GM19035 (cell line): ENCODE measurements around the gene PRPF8.

Experiments used
- ATAC-seq: cut with Tn5 transposase; IDR thresholded peaks from one replicate; pipeline ENCODE4 v1.9.1; 2021; ENCODE audit not compliant: unreplicated experiment

Gene PRPF8

DNA sequence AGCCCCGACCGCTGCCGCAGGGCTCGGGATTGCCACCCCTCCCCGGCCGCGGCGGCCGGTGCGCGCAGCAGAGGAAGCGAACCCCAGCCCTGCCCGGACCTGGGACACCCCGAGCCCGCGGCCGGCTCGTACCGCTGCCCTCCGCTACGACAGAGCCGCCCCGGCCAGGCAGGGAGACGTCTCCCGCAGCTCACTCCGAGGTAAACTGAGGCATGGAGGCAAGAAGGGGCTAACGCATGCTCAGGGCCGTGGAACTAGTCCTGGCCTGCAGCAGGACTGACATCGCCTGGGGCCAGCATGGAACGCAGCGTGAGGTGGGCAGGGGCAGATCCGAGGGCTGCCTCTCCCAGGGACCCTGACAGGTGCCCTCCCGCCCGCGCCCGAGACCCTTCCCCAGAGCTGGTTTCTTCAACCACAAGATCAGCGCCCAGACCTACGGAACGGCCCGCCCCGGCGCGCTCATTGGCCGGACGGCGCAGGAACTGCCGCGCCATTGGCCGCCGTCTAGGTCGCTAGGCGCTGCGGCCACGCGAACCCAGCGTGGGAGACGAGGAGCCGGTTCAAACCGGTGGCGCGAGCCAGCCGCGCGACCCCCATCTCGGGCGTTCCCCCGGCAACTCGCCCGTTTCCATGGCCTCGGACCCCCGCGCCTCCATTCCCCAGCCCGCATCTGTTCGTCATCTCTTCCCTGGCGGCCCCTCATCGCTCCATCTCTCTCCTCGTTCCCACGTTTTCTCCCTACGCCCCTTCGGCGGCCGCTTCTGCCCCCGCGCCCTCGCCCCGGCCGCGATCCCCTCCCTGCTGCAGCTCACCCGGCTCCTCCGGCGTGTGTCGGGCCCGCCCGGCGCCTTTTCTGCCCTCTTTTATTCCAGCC lies 56.4 kb downstream of the PRPF8 start, which contains the start of gene SLC43A2:
Gene SLC43A2 (minus strand): TSS at position 853 of the 874 bp plus-strand sequence. CDS start 960 bp downstream, outside the sequence.
- ATAC-seq: peak; percentile 65

DNA sequence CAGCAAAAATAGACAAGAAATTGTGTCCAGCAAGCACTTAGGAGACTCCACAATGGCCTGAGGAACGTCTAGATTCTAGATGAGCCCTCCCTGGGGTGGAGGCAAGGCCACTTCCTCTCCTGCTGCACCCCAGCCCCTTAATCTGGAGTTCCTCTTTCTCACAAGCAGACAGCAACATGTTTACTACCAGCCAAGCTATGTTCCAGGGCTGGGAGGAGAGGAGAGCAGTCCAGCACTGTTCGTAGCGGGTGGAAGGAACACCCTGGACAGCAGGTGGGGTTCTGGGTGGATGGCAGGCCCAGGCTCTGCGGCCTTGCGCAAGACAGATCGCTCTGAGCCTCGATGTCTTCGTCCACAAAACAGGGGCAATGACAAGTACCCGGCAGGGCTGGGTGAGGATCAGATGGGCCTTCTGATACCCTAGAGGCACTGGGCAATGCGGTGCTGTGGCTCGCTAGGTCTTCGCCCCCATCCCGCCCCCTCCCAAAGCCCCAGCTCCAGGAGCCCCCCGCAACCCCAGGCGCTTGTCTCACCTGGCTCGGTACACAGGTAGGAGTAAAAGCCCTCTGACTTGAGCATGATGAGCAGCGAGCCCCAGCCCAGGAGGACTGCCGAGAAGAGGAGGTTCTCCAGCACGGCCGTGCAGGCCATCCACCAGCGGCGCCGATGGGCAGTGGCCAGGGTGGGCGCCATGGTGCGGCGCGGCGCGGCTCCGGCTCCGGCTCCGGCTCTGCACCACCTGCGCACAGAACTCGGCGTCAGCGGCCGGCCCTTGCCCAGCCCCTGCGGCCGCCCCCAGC lies 57.3 kb downstream of the PRPF8 start:
- no peak for ATAC-seq

DNA sequence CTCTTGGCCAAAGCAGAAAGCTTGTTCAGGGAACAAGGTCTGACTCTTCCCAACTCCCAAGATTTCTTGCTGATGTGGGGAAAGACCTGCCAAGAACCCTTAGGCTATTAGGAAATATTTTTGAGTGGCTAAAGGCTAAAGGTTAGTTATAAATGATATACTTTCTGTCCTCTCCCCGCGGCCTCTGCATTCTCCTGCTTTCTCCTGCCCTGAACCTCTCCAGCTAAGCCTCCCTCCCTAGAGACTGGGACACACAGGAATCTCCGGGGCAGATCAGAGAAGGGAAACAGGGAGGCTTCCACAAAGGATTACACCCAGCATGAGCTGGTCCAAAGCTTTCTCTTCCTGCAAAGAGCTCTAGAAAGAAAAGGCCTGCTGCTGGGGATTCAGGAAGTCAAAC lies 58.3 kb downstream of the PRPF8 start:
- no peak for ATAC-seq

DNA sequence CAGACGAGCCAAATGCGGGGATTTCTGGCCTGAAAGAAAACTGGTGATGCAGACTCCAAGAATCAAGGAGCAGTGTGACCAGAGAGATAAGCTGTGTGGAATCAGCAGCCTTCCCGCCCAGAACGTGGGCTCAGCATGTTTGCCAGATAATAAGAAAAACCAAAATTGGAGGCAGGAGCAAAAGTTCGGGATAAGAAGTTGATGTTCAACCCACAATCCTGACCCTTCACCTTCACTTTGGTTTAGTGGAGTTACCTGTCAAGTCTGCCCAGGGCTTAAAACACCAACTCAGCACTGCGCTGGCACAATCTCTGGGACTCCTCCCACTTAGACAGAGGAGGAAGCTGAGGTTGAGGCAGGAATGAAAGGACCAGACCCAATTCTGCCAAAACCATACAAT lies 59.1 kb downstream of the PRPF8 start:
- no peak for ATAC-seq

DNA sequence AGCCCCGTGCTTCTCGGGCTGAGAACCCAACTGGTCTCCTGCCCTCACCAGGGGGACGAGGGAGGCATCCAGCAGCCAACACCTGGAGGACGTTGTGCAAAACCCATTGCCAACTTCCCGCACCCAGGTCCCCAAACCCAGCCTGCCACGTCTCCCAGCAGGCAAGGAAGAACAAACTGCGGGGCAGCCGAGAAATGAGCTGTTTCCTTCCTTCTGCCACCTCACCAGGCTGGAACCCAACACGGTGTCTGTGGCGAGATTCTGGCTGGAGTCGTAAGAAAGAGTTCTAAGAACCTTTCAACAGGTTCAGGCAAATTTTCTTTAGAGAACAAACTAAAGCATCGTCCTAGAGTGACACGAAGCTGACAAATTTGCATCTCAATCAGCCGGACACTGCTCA lies 59.6 kb downstream of the PRPF8 start:
- ATAC-seq: no peak

DNA sequence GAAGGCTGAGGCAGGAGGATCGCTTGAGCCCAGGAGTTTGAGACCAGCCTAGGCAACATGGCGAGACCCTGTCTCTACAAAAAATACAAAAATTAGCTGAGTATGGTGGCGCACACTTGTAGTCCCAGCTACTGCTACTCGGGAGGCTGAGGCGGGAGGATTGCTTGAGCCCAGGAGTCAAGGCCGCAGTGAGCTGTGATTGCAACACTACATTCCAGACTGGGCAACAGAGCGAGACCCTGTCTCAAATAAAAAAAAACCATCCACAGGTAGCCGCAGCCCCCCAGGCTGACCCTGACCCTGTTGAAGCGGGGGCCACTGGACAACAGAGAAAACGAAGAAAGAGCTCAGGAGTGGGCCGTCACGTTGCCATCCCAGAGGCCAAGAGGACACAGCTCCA lies 60.0 kb downstream of the PRPF8 start:
- no peak for ATAC-seq

DNA sequence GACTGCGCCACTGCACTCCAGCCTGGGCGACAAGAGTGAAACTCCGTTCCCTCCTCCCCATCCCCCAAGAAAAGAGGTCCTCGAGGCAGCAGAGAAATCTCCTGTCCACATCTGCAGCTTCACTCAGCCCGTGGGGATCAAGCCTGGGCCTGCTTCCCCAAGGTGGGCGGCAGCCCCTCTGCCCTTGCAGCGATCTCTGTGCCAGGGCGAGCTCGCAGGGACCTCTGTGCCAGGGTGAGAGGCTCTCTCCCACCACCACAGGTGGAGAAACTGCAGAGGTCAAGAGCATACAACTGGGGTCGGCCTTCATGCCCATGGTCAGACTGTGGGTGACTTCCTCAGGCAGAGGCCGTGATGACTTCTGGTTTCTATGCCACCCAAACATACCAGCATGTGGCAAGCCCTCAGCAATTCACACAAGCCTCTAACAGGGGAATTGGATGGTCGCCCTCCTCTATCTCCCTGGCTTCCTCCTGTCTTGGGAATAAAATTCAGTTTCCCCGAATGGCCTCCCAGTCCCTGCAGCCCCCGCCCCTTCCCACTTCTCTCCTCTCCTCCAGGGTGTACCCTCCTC lies 61.5 kb downstream of the PRPF8 start:
- no peak for ATAC-seq

DNA sequence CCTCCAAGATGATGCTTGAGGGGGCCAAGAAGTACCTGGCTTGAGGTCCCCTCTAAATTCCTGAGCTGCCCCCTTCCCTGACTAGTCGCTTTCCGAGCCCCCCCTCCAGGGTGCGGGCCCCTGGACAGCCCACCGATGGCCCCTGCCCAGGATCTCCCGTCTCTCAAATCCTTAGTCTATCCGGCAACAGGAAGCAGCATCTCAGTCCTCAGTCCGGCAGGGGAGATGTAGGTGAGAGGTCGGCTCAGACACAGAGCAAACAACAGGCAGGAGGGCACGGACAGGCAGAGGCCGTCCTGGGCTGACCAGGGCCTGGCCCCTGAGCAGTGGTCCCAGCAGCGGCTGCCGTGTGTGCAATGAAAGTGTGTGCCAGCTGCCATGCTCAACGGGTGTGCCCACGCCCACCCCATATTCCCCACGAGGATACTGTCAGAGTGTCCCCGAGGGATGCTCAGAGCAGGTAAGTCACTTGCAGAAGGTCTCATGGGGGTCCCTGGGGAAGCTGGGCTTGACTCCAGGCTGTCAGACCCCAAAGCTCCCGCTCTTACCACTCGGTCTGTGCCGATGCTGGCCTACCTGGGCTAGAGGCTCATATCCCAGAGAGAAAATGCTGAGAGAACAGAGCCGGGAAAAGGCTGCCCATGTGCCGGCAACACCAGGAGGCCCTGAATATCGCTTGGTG lies 63.3 kb downstream of the PRPF8 start:
- ATAC-seq: no peak

DNA sequence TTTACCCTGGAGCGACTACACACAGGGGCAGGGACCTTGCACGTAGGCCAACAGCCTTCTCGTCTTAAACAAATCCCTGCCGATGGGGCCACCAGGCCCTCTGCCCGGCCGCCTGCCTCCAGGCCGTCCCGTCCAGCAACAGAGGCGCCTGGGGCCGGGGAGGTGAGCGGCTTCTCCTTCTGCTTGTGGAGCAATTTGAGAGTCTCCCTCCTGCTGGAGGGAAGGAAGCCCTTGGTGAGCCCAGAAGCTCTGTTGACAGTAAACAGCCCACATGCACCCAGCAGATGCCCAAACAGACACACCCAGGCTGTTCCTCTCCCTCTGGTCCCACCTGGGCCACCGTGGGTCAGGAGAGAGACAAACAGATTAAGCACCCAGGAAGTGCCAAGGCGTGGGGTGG lies 64.2 kb downstream of the PRPF8 start:
- ATAC-seq: no peak

DNA sequence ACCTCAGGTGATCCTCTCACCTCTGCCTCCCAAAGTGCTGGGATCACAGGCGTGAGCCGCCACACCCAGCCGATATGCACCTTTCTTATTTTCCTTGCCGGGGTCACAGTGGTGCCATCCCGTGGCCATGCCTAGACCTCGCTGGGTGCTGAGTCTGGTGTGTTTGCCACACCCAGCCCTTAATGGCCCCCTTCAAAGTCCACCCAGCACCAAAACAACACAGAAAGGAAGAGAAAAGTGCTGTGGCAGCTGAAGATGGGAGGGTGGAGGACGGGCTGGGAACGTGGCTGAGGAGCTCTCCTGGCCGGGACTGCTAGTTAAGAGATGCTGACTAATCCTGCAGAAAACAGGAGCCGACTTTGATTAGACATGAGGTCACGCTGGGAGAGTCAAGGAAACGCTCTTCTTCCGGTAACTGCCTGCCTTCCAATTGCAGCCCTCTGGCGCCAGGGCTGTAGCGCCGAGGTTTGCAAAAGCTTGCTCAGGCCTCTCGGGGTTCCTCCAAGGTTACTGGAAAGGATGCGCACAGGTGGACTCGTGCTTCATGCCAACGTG lies 67.0 kb downstream of the PRPF8 start:
- no peak for ATAC-seq

DNA sequence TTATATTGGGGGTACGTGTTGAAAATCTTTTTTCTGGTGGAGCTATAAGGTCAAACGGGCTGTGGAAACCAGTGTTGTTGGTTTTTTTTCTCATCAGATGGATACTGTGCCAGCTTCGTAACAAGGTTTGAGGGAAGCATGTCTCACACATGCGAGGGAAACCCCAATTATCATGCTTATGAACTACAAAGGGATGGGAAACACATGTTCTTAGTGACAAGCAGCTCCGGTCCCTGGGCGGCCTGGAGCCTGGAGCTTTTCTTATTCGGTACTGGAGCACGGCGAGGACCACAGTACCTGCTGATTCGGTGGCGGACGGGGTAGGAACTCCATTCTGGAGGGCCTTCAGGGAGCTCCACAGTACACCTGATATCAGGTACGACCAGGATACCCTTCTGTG lies 68.6 kb downstream of the PRPF8 start:
- ATAC-seq: no peak

DNA sequence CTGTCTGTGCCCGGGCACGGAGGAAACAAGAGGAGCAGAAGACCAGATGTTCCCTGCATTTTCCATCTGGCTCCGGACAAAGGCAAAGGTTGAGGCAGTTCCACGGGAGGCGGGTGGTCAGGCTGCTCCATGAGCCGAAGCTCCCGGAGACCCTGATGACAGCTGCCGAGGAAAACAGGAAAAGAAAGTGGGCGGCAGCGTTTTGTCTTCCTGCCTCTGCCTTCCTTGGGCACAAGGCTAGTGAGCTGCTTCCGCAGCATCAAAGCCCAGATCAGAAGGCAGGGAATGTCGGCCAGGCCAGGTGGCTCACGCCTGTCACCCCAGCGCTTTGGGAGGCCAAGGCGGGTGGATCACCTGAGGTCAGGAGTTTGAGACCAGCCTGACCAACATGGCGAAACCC lies 72.3 kb downstream of the PRPF8 start:
- ATAC-seq: no peak

DNA sequence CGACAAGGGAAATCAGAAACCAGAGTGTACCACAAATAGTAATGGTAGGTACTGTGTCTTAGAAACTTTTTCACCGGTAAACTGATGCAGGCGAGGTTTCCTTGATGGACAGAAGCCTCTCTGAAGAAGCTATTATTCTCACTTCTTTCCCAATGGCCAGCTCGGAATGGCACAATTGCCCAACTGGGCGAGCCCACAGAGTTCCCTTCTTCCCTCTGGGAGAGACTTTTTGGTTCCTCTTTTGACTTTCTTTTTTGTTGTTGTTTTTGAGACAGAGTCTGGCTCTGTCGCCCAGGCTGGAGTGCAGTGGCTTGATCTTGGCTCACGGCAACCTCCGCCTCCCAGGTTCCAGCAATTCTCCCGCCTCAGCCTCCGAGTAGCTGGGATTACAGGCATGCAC lies 73.0 kb downstream of the PRPF8 start:
- no peak for ATAC-seq

DNA sequence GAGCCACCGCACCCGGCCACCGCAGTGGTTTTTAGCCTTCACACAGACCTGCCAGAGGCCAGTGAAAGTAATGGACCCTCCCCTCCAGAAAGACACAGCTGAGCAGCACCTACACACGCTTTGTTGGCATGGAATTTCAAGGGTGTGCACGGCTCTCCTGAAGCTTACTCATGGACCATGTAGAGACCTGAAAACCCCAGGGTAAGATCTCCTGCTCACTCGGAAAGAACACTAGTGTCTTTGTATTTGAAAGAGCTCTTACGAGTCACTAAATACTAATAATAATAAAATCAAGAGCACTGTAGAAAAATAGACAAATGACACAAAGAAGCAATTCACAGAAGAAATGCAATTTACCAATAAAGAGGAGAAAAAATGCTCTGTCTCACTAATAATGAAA lies 76.0 kb downstream of the PRPF8 start:
- no peak for ATAC-seq

DNA sequence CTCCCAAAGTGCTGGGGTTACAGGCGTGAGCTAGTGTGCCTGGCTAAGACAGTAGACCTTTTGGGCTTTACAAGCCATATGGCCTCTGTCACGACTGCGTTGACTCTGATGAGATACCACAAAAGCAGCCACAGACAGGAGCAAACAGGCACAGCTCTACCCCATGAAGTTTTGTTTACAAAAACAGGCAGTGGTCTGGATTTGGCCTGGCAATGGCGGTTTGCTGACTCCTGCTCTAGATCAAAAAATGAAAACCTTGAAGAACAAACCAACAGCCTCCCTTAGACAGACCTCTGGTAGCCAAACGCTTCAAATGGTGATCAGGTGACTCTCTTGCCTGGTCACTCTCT lies 76.7 kb downstream of the PRPF8 start:
- no peak for ATAC-seq

DNA sequence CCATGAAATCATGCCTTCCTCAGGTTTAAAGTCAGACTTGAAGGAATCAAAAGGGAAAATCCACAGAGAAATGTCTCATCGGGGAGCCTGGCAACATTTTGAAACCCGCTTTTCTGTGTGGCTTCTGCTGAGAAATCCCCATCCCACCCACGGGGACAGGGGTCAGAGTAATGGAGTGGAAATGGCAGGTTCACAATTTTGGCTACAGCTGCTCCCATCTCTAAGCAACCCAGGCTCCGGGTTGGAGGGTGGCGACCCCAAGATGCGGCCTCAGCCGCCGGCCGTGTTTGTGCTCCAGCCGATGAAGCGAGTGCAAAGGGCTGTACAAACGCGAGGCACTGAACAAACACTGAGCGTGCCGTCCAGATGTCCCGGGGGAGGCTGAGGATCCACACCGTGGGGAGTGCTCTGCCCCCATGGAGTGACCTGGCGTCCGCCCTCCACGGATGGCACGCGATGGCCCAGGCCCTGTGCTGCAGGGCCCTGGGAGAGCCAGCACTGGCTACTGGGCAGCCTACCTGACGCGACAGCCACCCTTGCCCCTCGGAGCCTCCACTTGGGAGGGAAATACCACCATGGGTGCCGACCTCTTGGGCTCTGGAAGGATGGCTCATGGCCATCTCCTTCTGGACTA lies 78.2 kb downstream of the PRPF8 start:
- ATAC-seq: no peak

DNA sequence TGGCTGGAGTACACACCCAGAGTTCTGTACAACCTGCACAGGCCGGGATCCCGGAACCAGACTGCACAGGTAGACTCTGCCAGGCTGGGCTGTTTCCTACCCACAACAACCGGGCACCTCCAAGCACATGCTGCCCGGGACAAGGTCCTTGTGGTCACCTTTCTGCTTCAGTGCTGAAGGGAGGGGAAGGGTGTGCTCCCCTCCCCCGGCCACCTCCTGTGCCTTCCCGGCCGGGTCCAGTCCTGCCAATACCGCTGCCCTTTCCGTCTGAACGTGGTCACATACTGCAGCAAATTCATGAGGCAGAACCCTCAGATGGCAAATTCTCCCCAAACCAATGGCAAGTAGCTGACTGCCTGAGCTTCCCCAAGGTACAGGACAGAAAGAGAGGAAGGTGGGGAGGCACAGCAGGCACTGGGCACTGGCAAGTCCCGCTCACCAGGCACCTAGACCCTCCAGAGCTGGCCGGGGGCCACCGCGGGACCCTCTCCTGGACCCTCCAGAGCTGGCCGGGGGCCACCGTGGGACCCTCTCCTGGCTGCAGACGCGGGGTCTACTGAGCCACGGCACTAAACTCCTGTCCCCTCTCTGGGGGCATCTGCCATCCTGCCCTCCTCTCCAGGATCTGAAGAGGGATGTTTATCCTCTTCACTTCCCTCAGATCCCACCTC lies 78.9 kb downstream of the PRPF8 start:
- no peak for ATAC-seq

DNA sequence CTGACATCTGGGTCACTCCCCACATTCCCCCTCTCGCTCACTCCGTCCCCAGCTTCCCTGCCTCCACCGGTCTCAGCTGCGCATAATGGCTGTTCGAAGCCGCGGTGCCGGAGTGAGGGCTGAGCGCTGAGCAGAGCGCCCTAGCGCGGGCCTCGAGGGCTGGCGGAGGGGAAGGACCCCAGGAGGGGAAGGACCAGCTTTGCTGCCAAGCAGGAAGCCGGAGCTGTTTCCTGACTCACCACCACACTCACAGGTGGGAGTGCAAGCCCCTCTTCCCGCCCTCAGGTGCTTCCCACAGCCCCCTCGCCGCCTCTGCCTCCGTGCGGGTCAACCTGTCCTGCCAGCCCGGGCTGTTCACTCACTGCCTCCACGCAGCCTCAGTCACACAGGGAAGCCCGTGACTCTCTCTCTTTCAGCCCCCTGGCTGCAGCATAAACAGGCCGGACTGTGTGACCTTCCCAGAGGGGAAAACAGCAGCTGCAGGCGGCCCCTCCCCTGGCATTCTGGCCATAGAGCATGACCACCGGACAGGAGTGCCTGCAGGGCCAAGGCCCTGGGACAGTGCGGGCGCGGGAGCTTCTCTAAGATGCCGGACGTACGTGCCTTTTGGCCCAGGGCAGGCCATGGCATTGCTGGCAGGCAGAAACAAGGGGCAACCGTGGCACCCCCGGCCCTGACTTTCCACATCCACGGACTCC lies 79.7 kb downstream of the PRPF8 start:
- no peak for ATAC-seq

DNA sequence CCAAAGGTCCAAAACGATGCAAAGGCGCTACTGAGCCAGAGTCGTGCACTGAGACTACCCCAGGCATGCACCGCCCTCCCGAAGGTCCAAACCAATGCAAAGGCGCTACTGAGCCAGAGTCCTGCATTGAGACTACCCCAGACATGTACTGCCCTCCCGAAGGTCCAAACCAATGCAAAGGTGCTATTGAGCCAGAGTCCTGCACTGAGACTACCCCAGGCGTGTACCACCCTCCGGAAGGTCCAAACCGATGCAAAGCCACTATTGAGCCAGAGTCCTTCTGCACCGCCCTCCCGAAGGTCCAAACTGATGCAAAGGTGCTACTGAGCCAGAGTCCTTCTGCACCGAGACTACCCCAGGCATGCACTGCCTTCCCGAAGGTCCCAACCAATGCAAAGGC lies 83.1 kb downstream of the PRPF8 start:
- ATAC-seq: no peak
